ENCODE measurements around the gene TNPO1.

- no peak for TF ChIP-seq ZNF174 (CRISPR knock-in tag; IDR thresholded peaks at IDR 0.05)
- TF ChIP-seq, protein P1, sequence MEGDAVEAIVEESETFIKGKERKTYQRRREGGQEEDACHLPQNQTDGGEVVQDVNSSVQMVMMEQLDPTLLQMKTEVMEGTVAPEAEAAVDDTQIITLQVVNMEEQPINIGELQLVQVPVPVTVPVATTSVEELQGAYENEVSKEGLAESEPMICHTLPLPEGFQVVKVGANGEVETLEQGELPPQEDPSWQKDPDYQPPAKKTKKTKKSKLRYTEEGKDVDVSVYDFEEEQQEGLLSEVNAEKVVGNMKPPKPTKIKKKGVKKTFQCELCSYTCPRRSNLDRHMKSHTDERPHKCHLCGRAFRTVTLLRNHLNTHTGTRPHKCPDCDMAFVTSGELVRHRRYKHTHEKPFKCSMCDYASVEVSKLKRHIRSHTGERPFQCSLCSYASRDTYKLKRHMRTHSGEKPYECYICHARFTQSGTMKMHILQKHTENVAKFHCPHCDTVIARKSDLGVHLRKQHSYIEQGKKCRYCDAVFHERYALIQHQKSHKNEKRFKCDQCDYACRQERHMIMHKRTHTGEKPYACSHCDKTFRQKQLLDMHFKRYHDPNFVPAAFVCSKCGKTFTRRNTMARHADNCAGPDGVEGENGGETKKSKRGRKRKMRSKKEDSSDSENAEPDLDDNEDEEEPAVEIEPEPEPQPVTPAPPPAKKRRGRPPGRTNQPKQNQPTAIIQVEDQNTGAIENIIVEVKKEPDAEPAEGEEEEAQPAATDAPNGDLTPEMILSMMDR (IDR thresholded peaks at IDR 0.05 in 2 of 3, conservative IDR thresholded peaks at IDR 0.05 in 1 of 3; ENCODE audit: insufficient read depth in 2 of 3, low read depth in 1 of 3, low read length in 3 of 3), result no peak
- TF ChIP-seq SREBF2 (CRISPR knock-in tag; IDR thresholded peaks at IDR 0.05), result no peak
- no peak for TF ChIP-seq ELF4 (CRISPR knock-in tag; IDR thresholded peaks at IDR 0.05)
- TF ChIP-seq TCF3 (CRISPR knock-in tag; IDR thresholded peaks at IDR 0.05), result no peak
- TF ChIP-seq, protein P2, sequence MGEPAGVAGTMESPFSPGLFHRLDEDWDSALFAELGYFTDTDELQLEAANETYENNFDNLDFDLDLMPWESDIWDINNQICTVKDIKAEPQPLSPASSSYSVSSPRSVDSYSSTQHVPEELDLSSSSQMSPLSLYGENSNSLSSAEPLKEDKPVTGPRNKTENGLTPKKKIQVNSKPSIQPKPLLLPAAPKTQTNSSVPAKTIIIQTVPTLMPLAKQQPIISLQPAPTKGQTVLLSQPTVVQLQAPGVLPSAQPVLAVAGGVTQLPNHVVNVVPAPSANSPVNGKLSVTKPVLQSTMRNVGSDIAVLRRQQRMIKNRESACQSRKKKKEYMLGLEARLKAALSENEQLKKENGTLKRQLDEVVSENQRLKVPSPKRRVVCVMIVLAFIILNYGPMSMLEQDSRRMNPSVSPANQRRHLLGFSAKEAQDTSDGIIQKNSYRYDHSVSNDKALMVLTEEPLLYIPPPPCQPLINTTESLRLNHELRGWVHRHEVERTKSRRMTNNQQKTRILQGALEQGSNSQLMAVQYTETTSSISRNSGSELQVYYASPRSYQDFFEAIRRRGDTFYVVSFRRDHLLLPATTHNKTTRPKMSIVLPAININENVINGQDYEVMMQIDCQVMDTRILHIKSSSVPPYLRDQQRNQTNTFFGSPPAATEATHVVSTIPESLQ (CRISPR knock-in tag; IDR thresholded peaks at IDR 0.05), result no peak
- no peak for TF ChIP-seq KAT8 (IDR thresholded peaks at IDR 0.05; ENCODE audit: low read depth)
- no peak for TF ChIP-seq GTF3C2 (IDR thresholded peaks at IDR 0.05; ENCODE audit: borderline replicate concordance, extremely low read depth, insufficient read length)
- no peak for TF ChIP-seq ZNF263 (CRISPR knock-in tag; IDR thresholded peaks at IDR 0.05; ENCODE audit: borderline replicate concordance)
Measured at GRCh38 chr5:72859127-72859526, 42.7 kb downstream of the TNPO1 start.
